ENCODE results near the gene PASK.

DNA sequence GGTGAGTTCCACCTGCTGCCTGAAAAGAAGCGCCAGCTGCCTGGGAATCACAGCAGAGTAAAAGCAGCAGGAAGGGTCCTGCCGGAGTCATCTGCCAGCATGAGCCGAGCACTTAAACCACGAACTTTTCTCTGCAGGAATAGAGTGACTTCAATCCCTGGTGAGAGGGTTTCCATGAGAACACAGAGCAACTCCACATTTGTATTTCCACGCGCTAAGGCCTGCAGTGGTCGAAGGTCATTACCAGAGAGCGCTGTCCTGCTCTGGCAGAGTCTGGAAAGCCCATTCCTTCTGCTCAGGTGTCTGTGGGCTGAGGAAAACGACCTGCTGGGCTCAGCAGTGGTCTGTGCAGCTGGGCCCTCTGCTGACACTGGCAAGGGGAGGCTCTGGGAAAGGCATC, 6.7 kb downstream of the PASK start:
- TF ChIP-seq EZH2 (IDR thresholded peaks at IDR 0.05) (no peak), SP1 (IDR thresholded peaks at IDR 0.05; ENCODE audit: low read depth) (no peak), CEBPB (IDR thresholded peaks at IDR 0.05; ENCODE audit: low read depth) (no peak), POLR2A (IDR thresholded peaks at IDR 0.05; ENCODE audit: borderline replicate concordance, extremely low read depth, insufficient read depth, insufficient read length) (no peak), ZNF274 (IDR thresholded peaks at IDR 0.05; ENCODE audit: low read depth, low read length) (no peak), YY1 (IDR thresholded peaks at IDR 0.05; ENCODE audit: extremely low read depth, insufficient replicate concordance, low read depth, low read length) (no peak), POLR2AphosphoS5 (IDR thresholded peaks at IDR 0.05; ENCODE audit: low read depth, low read length) (no peak), RAD21 (IDR thresholded peaks at IDR 0.05; ENCODE audit: low read depth) (no peak)
- TF ChIP-seq, protein P1, sequence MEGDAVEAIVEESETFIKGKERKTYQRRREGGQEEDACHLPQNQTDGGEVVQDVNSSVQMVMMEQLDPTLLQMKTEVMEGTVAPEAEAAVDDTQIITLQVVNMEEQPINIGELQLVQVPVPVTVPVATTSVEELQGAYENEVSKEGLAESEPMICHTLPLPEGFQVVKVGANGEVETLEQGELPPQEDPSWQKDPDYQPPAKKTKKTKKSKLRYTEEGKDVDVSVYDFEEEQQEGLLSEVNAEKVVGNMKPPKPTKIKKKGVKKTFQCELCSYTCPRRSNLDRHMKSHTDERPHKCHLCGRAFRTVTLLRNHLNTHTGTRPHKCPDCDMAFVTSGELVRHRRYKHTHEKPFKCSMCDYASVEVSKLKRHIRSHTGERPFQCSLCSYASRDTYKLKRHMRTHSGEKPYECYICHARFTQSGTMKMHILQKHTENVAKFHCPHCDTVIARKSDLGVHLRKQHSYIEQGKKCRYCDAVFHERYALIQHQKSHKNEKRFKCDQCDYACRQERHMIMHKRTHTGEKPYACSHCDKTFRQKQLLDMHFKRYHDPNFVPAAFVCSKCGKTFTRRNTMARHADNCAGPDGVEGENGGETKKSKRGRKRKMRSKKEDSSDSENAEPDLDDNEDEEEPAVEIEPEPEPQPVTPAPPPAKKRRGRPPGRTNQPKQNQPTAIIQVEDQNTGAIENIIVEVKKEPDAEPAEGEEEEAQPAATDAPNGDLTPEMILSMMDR (IDR thresholded peaks at IDR 0.05 in 2 of 3, conservative IDR thresholded peaks at IDR 0.05 in 1 of 3; ENCODE audit: borderline replicate concordance in 1 of 3, insufficient read depth in 1 of 3, low read depth in 2 of 3, low read length in 2 of 3) = no peak
- TF ChIP-seq, protein P2, sequence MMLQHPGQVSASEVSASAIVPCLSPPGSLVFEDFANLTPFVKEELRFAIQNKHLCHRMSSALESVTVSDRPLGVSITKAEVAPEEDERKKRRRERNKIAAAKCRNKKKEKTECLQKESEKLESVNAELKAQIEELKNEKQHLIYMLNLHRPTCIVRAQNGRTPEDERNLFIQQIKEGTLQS (IDR thresholded peaks at IDR 0.05) = no peak
- TF ChIP-seq, protein P3, sequence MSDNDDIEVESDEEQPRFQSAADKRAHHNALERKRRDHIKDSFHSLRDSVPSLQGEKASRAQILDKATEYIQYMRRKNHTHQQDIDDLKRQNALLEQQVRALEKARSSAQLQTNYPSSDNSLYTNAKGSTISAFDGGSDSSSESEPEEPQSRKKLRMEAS (IDR thresholded peaks at IDR 0.05) = no peak
- TF ChIP-seq, protein P4, sequence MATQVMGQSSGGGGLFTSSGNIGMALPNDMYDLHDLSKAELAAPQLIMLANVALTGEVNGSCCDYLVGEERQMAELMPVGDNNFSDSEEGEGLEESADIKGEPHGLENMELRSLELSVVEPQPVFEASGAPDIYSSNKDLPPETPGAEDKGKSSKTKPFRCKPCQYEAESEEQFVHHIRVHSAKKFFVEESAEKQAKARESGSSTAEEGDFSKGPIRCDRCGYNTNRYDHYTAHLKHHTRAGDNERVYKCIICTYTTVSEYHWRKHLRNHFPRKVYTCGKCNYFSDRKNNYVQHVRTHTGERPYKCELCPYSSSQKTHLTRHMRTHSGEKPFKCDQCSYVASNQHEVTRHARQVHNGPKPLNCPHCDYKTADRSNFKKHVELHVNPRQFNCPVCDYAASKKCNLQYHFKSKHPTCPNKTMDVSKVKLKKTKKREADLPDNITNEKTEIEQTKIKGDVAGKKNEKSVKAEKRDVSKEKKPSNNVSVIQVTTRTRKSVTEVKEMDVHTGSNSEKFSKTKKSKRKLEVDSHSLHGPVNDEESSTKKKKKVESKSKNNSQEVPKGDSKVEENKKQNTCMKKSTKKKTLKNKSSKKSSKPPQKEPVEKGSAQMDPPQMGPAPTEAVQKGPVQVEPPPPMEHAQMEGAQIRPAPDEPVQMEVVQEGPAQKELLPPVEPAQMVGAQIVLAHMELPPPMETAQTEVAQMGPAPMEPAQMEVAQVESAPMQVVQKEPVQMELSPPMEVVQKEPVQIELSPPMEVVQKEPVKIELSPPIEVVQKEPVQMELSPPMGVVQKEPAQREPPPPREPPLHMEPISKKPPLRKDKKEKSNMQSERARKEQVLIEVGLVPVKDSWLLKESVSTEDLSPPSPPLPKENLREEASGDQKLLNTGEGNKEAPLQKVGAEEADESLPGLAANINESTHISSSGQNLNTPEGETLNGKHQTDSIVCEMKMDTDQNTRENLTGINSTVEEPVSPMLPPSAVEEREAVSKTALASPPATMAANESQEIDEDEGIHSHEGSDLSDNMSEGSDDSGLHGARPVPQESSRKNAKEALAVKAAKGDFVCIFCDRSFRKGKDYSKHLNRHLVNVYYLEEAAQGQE (IDR thresholded peaks at IDR 0.05; ENCODE audit: low read depth) = no peak

All from HCT116 (cell line).